GM19467 (cell line): Measurements from ENCODE around the gene NMT2.

ENCODE experiments used
- ATAC-seq: cut with Tn5 transposase; IDR thresholded peaks from one replicate; pipeline ENCODE4 v1.9.1; 2021; ENCODE audit warnings: mild to moderate bottlenecking, moderate library complexity; ENCODE audit not compliant: unreplicated experiment

Gene NMT2

GRCh38 chr10:15097011-15097812 is 71.3 kb downstream of the NMT2 start, which contains the start of gene RPP38:
RPP38 (plus strand) TSS chr10:15097355; CDS start chr10:15103315, 5,960 bp downstream.
- ATAC-seq: peak; percentile 83

GRCh38 chr10:15096661-15097010 is 71.9 kb downstream of the NMT2 start:
- ATAC-seq: peak; percentile 9

- ATAC-seq: no peak
Observed at GRCh38 chr10:15092855-15093408, 75.6 kb downstream of the NMT2 start.

DNA sequence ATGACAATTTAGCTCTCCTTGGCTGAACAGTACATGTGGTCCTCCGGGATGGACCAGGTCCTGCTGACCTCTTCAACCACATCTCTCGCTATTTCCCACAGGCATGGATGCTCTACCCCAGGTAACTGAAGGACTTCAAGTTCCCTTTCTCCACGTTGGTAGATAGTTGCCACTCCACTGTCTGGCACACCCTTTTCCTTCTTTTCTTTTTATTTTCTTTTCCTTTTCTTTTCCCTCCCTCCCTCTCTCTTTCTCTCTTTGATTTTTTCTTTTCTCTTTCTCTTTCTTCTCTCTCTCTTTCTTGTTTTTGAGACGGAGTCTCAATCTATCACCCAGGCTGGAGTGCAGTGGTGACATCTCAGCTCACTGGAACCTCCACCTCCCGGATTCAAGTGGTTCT is 77.1 kb downstream of the NMT2 start:
- ATAC-seq: no peak

GRCh38 chr10:15088428-15089261 is 79.8 kb downstream of the NMT2 start, which contains the start of gene ACBD7:
ACBD7 (minus strand) TSS chr10:15088776; CDS start chr10:15088728, 48 bp downstream.
- ATAC-seq: peak; percentile 100

DNA sequence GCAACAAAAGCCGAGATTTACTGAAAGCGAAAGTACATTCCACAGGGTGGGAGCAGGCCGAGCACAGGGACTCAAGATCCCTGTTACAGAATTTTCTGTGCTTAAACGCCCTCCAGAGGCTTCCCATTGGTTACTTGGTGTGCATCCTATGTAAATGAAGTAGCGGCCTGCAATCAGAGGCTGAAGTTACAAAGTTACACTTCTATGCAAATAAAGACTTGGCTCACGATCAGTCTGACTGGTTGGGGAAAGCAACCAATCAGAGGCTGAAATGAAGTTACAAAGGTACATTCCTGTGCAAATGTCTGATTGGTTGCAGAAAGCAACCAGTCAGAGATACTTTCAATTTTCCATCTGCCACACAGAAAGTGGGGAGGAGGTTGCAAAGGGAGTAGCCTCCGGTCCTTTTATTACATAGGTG is 84.0 kb downstream of the NMT2 start:
- no peak for ATAC-seq

GRCh38 chr10:15083674-15084501 is 84.6 kb downstream of the NMT2 start:
- ATAC-seq: no peak

- no peak for ATAC-seq
Observed at GRCh38 chr10:15075421-15075820, 93.1 kb downstream of the NMT2 start.

GRCh38 chr10:15072358-15072757 is 96.1 kb downstream of the NMT2 start:
- ATAC-seq: no peak

DNA sequence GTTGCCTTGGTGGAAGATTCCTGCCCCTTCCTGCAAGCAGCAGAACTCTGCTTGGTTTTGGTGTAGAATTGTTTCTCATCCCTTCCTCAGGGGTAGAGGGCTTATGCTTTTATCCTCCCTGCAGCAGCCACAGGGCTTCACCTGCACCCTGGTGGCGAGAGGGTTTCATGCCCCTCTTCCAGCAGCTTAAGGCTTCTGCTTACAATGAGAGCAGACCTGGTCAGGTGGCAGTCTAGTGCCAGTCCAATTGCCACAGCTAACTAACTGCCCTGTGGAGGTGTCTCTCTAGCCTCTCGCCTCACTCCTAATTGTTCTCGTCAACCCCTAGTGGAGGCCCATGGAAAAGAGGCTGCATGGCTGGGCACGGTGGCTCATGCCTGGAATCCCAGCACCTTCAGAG is 99.3 kb downstream of the NMT2 start:
- ATAC-seq: no peak

DNA sequence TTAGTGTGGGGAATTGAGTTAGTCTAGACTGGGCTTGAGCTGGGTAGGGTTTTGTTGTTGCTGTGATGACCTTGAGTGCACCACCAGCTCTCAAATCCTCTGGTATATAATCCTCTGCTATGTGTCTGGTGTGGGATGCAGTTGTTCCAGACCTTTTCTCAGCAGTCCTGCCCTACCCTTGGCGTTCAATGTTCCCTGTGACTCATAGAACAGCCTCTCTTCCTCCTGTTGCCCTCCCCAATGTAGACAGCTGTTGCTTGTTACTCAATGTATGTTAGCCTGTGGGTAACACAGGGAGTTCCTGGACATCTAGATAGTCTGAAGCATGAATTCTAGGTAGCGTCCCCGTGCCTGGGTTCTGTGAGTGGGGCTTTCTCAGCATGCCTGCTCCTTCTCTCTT is 99.7 kb downstream of the NMT2 start:
- ATAC-seq: no peak

DNA sequence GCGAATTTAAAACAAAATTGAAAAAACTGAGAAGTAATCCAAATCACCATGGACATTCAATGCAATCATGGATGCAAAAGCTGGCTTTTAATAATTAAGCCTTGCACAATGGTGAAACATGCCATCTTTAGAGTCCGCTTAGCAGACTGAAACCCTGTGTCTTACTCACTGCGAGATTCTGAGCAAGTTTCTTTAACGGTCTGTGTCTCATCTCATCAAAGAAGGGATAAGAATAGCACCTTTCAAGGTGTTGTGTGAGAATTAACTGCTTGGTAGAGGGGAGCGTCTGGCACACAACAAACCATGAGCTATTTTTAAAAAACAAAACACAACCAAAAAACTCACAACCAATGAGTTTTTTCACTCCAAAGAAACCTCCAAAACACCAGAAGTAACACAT is 101.3 kb downstream of the NMT2 start:
- no peak for ATAC-seq

GRCh38 chr10:15060638-15061037 is 107.9 kb downstream of the NMT2 start:
- ATAC-seq: no peak

GRCh38 chr10:15059914-15060313 is 108.6 kb downstream of the NMT2 start:
- no peak for ATAC-seq

DNA sequence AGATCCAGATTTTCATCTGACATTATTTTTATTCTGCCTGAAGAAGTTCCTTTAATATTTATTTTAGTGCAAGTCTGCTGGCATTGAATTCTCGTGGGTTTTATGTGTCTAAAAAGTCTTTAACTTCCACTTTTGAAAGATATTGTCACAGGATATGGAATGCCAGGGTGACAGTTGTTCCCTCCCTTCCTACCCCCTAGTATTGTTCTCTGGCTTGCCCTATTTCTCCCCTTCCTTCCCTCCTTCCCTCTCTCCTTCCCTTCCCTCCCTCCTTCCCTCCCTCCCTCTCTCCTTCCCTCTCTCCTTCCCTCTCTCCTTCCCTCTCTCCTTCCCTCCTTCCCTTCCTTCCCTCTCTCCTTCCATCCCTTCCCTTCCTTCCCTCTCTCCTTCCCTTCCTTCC is 109.8 kb downstream of the NMT2 start:
- no peak for ATAC-seq
